ENCODE measurements around the gene SCYGR5. TPM values are rescaled to one million over a fixed set of nuclear protein-coding genes. Genes with fewer than 3 reads are reported as not detected.
"Not testable (repeated sequence)": the region's sequence is repeated elsewhere in the genome, so short reads cannot be mapped to it uniquely, and the experiment has no call there.

The SCYGR5 gene
- total RNA-seq, 3 donors from 2014 or later (not counting 1 experiment from before 2014, with no cell fraction given), result not detected

GRCh38 chr2:227671170-227671905 is 4.7 kb downstream of the SCYGR5 start:
- no peaks in the 10 kb centered on the region for H3K36me3 Mint-ChIP-seq
- 92% methylated on average over 3 of the region's 3 CpGs for WGBS (ENCODE audit: insufficient coverage)
- Histone ChIP-seq H3K9me3 (ENCODE audit: control insufficient read depth, insufficient read depth, low read length) (no peaks in the 10 kb centered on the region), H3K36me3 (ENCODE audit: control insufficient read depth, insufficient read depth, low read length) (no peaks in the 10 kb centered on the region), H3K4me1 (ENCODE audit: control insufficient read depth, insufficient read depth, low read length) (no peaks in the 10 kb centered on the region), H3K4me3 (ENCODE audit: low read length) (no peak overlapping the region), H3K27ac (ENCODE audit: low read length) (no peak overlapping the region), H3K27me3 (ENCODE audit: control insufficient read depth, insufficient read depth, low read length) (no peaks in the 10 kb centered on the region)
- no peaks in the 10 kb centered on the region for H3K4me1 Mint-ChIP-seq
- H3K27me3 Mint-ChIP-seq (ENCODE audit: low read depth in 2 of 2), result no peaks in the 10 kb centered on the region
- intact Hi-C loops (cut with micrococcal nuclease), result no loop called here
- H3K27ac Mint-ChIP-seq, result no peak overlapping the region
- H3K9me3 Mint-ChIP-seq, result no peaks in the 10 kb centered on the region
- no peak for TF ChIP-seq CTCF (IDR thresholded peaks at IDR 0.05)
- no peak overlapping the region for H3K4me3 Mint-ChIP-seq
- DNase-seq (no peak), ATAC-seq (no peak)

- H3K36me3 ChIP-seq (ENCODE audit: control insufficient read depth, insufficient read depth, low read length); H3K27me3 Mint-ChIP-seq (ENCODE audit: low read depth in 2 of 2); DNase-seq; intact Hi-C loops (cut with micrococcal nuclease); H3K9me3 ChIP-seq (ENCODE audit: control insufficient read depth, insufficient read depth, low read length); H3K36me3 Mint-ChIP-seq; ATAC-seq; H3K27me3 ChIP-seq (ENCODE audit: control insufficient read depth, insufficient read depth, low read length); H3K4me3 Mint-ChIP-seq; H3K9me3 Mint-ChIP-seq; H3K4me1 Mint-ChIP-seq; H3K27ac Mint-ChIP-seq; H3K27ac ChIP-seq (ENCODE audit: low read length); H3K4me1 ChIP-seq (ENCODE audit: control insufficient read depth, insufficient read depth, low read length); H3K4me3 ChIP-seq (ENCODE audit: low read length): not testable (repeated sequence)
- 57% methylated on average over 5 of the region's 5 CpGs for WGBS (ENCODE audit: insufficient coverage)
These were observed 7.0 kb downstream of the SCYGR5 start for GRCh38 chr2:227673620-227674019.

GRCh38 chr2:227674485-227674884 is 7.9 kb downstream of the SCYGR5 start:
- 87% methylated on average over 5 of the region's 5 CpGs for WGBS (ENCODE audit: insufficient coverage)
- TF ChIP-seq CTCF (IDR thresholded peaks at IDR 0.05), result no peak
- peaks cover 0 to 3% of the 10 kb centered on the region in 2 donors for H3K27me3 Mint-ChIP-seq (ENCODE audit: low read depth in 2 of 2)
- no peaks in the 10 kb centered on the region for H3K36me3 Mint-ChIP-seq
- no peak overlapping the region for H3K4me3 ChIP-seq (ENCODE audit: low read length)
- H3K27me3 ChIP-seq (ENCODE audit: control insufficient read depth, insufficient read depth, low read length), result no peaks in the 10 kb centered on the region
- intact Hi-C loops (cut with micrococcal nuclease), result no loop called here
- no peak overlapping the region for H3K27ac ChIP-seq (ENCODE audit: low read length)
- H3K4me1 ChIP-seq (ENCODE audit: control insufficient read depth, insufficient read depth, low read length), result no peaks in the 10 kb centered on the region
- no peaks in the 10 kb centered on the region for H3K4me1 Mint-ChIP-seq
- H3K36me3 ChIP-seq (ENCODE audit: control insufficient read depth, insufficient read depth, low read length), result no peaks in the 10 kb centered on the region
- H3K27ac Mint-ChIP-seq, result no peak overlapping the region
- ATAC-seq, result no peak
- H3K4me3 Mint-ChIP-seq, result no peak overlapping the region
- H3K9me3 ChIP-seq (ENCODE audit: control insufficient read depth, insufficient read depth, low read length), result no peaks in the 10 kb centered on the region
- DNase-seq, result no peak
- H3K9me3 Mint-ChIP-seq, result no peaks in the 10 kb centered on the region

- DNase-seq, result no peak
- Mint-ChIP-seq H3K36me3 (no peaks in the 10 kb centered on the region), H3K4me1 (no peaks in the 10 kb centered on the region), H3K27me3 (ENCODE audit: low read depth in 2 of 2) (peaks cover 0 to 3% of the 10 kb centered on the region in 2 donors), H3K9me3 (no peaks in the 10 kb centered on the region), H3K4me3 (no peak overlapping the region), H3K27ac (no peak overlapping the region)
- 100% methylated on average over 1 of the region's 3 CpGs for WGBS (ENCODE audit: insufficient coverage)
- intact Hi-C loops (cut with micrococcal nuclease), result no loop called here
- no peaks in the 10 kb centered on the region for H3K9me3 ChIP-seq (ENCODE audit: control insufficient read depth, insufficient read depth, low read length)
- no peaks in the 10 kb centered on the region for H3K36me3 ChIP-seq (ENCODE audit: control insufficient read depth, insufficient read depth, low read length)
- H3K4me3 ChIP-seq (ENCODE audit: low read length), result no peak overlapping the region
- no peak for ATAC-seq
- H3K4me1 ChIP-seq (ENCODE audit: control insufficient read depth, insufficient read depth, low read length), result no peaks in the 10 kb centered on the region
- no peak for TF ChIP-seq CTCF (IDR thresholded peaks at IDR 0.05)
- no peaks in the 10 kb centered on the region for H3K27me3 ChIP-seq (ENCODE audit: control insufficient read depth, insufficient read depth, low read length)
- no peak overlapping the region for H3K27ac ChIP-seq (ENCODE audit: low read length)
These were observed 11.3 kb downstream of the SCYGR5 start for GRCh38 chr2:227677928-227678327.
